DOHH2 (cell line): ENCODE data around the gene CDK2.

Experiments
- CTCF ChIP-seq: fragments of 200-600 bp; sonication (generic); IDR thresholded peaks from one replicate; pipeline ENCODE4 v1.5.1; 2014; ENCODE audit warnings: antibody characterized with exemption, mild to moderate bottlenecking, low read depth, low read length; ENCODE audit not compliant: poor library complexity, severe bottlenecking
- EZH2phosphoT487 ChIP-seq: fragments of 200-600 bp; sonication (generic); IDR thresholded peaks from 2 replicates; pipeline ENCODE4 v1.6.1; 2017; ENCODE audit warnings: borderline replicate concordance, mild to moderate bottlenecking, antibody characterized with exemption, low read length, moderate library complexity, mixed read lengths

- TF ChIP-seq CTCF (no peak), EZH2phosphoT487 (no peak)
Observed at GRCh38 chr12:55931780-55932550, 34.7 kb upstream of the CDK2 start.
